ENCODE measurements around the gene KLRC3. TPM values are rescaled to one million over a fixed set of nuclear protein-coding genes. Genes with fewer than 3 reads are reported as not detected.

The KLRC3 gene
- total and polyA plus RNA-seq, 10 of the 15 experiments (the other 5 are each of a cell fraction or from before 2014, with no cell fraction given) = 0.09 to 0.22 (median 0.09) TPM; not detected in 7

GRCh38 chr12:10384191-10384590 is 36.2 kb downstream of the KLRC3 start:
- Histone ChIP-seq H3K27me3 (replicated peaks in 1 of 2; ENCODE audit: control insufficient read depth in 2 of 2, insufficient read depth in 2 of 2, low read length in 1 of 2) (no peaks in the 10 kb centered on the region), H2AFZ (ENCODE audit: control insufficient read depth, low read depth, low read length) (no peak overlapping the region), H4K20me1 (ENCODE audit: control insufficient read depth, insufficient read depth) (no peaks in the 10 kb centered on the region), H3K9me3 (replicated peaks; ENCODE audit: control insufficient read depth, insufficient read depth, low read length) (no peaks in the 10 kb centered on the region; the same call in 2 of the 3 replicates), H3K27ac (ENCODE audit: control insufficient read depth, insufficient read depth) (no peak overlapping the region), H3K4me1 (ENCODE audit: control insufficient read depth, insufficient read depth, low read length) (no peaks in the 10 kb centered on the region), H3K4me2 (ENCODE audit: control insufficient read depth, insufficient read depth) (no peak overlapping the region), H3K9ac (ENCODE audit: control insufficient read depth, insufficient read depth, low read length) (no peak overlapping the region), H3K4me3 (no peak overlapping the region), H3K36me3 (ENCODE audit: control insufficient read depth in 2 of 2, insufficient read depth in 2 of 2, low read length in 1 of 2) (no peaks in the 10 kb centered on the region), H3K79me2 (ENCODE audit: control insufficient read depth, insufficient read depth, low read length) (no peaks in the 10 kb centered on the region)
- ATAC-seq (no peak), DNase-seq (ENCODE audit: low read depth, low spot score) (no peak), FAIRE-seq (no peak)
- CTCF ChIA-PET = interaction anchor here (1.6 kb wide), 1 partner anchor 10 kb away, joined by 3 read pairs; no protein-coding TSS in a partner anchor
- POLR2A ChIA-PET = no interaction called here
- WGBS (ENCODE audit: insufficient coverage, insufficient replicate concordance, low lambda C conversion rate, missing lambda C conversion rate) = 50% methylated on average over 3 of the region's 3 CpGs
- TF ChIP-seq IRF3 (IDR thresholded peaks at IDR 0.05) (no peak), DPF2 (IDR thresholded peaks at IDR 0.05) (no peak), USF1 (IDR thresholded peaks at IDR 0.05; ENCODE audit: borderline replicate concordance, extremely low read length, insufficient read depth, low read depth, low read length) (no peak), TCF7 (IDR thresholded peaks at IDR 0.05; ENCODE audit: borderline replicate concordance) (no peak), ASH2L (IDR thresholded peaks at IDR 0.05; ENCODE audit: borderline replicate concordance, low read depth) (no peak)
- SMC1A ChIA-PET (ENCODE audit: uncharacterized antibody, unreplicated experiment) = no interaction called here
- RAD21 ChIA-PET (ENCODE audit: unreplicated experiment) = no interaction called here
- intact Hi-C loops (cut with micrococcal nuclease; ENCODE audit: unreplicated experiment) = no loop called here
- no TSS peak for BruUV-seq (replicated peaks)
- in situ Hi-C loops (cut with MboI) = no loop called here
